ENCODE data around the gene ATP1A4. TPM values are rescaled to one million over a fixed set of nuclear protein-coding genes. Genes with fewer than 3 reads are reported as not detected.

The ATP1A4 gene
- total RNA-seq, 1 experiment from 2014 or later = not detected

DNA sequence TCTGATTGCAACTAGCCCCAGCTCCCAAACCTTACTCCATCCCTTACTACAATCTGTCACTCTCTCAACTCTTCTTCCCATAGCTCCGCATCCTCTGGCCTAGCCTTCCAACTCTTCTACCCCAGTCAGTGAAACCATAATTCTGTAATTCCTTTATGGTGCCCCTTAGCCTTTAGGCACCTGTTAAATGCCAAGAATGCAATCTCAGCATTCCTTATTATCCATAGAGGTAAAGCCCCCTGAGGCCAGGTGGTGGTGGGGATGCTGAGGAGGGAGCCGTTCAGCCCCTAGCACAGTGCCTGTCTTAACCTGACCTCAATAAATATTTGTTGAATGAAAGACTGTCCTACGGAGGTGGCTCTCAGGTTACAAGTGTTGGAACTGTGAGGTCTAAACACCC lies 21.8 kb upstream of the ATP1A4 start:
- no peak overlapping the region for H3K27ac ChIP-seq (ENCODE audit: low read length)
- no peaks in the 10 kb centered on the region for H3K4me1 ChIP-seq (ENCODE audit: control insufficient read depth, insufficient read depth, low read length)
- in situ Hi-C loops (cut with HindIII; ENCODE audit: low pct_unique_long_range_greater_than_20kb, low sequenced_read_pairs) = no loop called here
- no peak overlapping the region for H3K4me3 ChIP-seq (ENCODE audit: low read depth in 2 of 2, low read length in 2 of 2)
- H3K27me3 ChIP-seq (ENCODE audit: control insufficient read depth, insufficient read depth, low read length) = no peaks in the 10 kb centered on the region
- ATAC-seq (no peak), DNase-seq (ENCODE audit: low read depth, low spot score) (no peak)
- TF ChIP-seq POLR2AphosphoS5 (IDR thresholded peaks at IDR 0.05; ENCODE audit: low read depth, low read length) = no peak
- TF ChIP-seq SIN3A (IDR thresholded peaks at IDR 0.05; ENCODE audit: borderline replicate concordance, insufficient read depth, low read depth, low read length) = no peak
- TF ChIP-seq, protein P1, sequence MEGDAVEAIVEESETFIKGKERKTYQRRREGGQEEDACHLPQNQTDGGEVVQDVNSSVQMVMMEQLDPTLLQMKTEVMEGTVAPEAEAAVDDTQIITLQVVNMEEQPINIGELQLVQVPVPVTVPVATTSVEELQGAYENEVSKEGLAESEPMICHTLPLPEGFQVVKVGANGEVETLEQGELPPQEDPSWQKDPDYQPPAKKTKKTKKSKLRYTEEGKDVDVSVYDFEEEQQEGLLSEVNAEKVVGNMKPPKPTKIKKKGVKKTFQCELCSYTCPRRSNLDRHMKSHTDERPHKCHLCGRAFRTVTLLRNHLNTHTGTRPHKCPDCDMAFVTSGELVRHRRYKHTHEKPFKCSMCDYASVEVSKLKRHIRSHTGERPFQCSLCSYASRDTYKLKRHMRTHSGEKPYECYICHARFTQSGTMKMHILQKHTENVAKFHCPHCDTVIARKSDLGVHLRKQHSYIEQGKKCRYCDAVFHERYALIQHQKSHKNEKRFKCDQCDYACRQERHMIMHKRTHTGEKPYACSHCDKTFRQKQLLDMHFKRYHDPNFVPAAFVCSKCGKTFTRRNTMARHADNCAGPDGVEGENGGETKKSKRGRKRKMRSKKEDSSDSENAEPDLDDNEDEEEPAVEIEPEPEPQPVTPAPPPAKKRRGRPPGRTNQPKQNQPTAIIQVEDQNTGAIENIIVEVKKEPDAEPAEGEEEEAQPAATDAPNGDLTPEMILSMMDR (IDR thresholded peaks at IDR 0.05) = no peak
- BruUV-seq (replicated peaks) = no TSS peak
- CTCF ChIA-PET = no interaction called here
- intact Hi-C loops (cut with micrococcal nuclease; ENCODE audit: unreplicated experiment) = no loop called here
- POLR2A ChIA-PET = no interaction called here
- no peaks in the 10 kb centered on the region for H3K9me3 ChIP-seq (ENCODE audit: control insufficient read depth, insufficient read depth, low read depth, low read length)
- no peaks in the 10 kb centered on the region for H3K36me3 ChIP-seq (ENCODE audit: control insufficient read depth, insufficient read depth, low read length)

DNA sequence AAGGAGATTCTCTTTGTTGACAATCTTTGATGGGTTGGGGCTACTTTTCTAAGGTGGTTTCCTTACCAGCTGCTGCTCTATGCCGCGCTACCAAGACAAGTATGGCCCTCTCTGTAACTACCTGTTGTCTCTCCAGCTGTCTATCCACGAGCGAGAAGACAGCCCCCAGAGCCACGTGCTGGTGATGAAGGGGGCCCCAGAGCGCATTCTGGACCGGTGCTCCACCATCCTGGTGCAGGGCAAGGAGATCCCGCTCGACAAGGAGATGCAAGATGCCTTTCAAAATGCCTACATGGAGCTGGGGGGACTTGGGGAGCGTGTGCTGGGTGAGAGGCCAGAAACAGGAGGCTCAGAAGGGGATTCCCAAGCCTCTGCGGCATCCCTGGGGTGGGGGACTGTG lies 21.4 kb upstream of the ATP1A4 start:
- TF ChIP-seq SIN3A (IDR thresholded peaks at IDR 0.05; ENCODE audit: borderline replicate concordance, insufficient read depth, low read depth, low read length) (no peak), TCF7L2 (IDR thresholded peaks at IDR 0.05; ENCODE audit: low read depth, low read length) (no peak), POLR2AphosphoS5 (IDR thresholded peaks at IDR 0.05; ENCODE audit: low read depth, low read length) (no peak)
- TF ChIP-seq, protein P1 (IDR thresholded peaks at IDR 0.05) = no peak
- TF ChIP-seq, protein P2, sequence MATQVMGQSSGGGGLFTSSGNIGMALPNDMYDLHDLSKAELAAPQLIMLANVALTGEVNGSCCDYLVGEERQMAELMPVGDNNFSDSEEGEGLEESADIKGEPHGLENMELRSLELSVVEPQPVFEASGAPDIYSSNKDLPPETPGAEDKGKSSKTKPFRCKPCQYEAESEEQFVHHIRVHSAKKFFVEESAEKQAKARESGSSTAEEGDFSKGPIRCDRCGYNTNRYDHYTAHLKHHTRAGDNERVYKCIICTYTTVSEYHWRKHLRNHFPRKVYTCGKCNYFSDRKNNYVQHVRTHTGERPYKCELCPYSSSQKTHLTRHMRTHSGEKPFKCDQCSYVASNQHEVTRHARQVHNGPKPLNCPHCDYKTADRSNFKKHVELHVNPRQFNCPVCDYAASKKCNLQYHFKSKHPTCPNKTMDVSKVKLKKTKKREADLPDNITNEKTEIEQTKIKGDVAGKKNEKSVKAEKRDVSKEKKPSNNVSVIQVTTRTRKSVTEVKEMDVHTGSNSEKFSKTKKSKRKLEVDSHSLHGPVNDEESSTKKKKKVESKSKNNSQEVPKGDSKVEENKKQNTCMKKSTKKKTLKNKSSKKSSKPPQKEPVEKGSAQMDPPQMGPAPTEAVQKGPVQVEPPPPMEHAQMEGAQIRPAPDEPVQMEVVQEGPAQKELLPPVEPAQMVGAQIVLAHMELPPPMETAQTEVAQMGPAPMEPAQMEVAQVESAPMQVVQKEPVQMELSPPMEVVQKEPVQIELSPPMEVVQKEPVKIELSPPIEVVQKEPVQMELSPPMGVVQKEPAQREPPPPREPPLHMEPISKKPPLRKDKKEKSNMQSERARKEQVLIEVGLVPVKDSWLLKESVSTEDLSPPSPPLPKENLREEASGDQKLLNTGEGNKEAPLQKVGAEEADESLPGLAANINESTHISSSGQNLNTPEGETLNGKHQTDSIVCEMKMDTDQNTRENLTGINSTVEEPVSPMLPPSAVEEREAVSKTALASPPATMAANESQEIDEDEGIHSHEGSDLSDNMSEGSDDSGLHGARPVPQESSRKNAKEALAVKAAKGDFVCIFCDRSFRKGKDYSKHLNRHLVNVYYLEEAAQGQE (IDR thresholded peaks at IDR 0.05; ENCODE audit: insufficient read depth in 1 of 2, low read depth in 2 of 2, low read length in 1 of 2) = no peak
- no peaks in the 10 kb centered on the region for H3K27me3 ChIP-seq (ENCODE audit: control insufficient read depth, insufficient read depth, low read length)
- no peak overlapping the region for H3K4me3 ChIP-seq (ENCODE audit: low read depth in 2 of 2, low read length in 2 of 2)
- BruUV-seq (replicated peaks) = no TSS peak
- no peak overlapping the region for H3K27ac ChIP-seq (ENCODE audit: low read length)
- no peaks in the 10 kb centered on the region for H3K9me3 ChIP-seq (ENCODE audit: control insufficient read depth, insufficient read depth, low read depth, low read length)
- ATAC-seq (no peak), DNase-seq (ENCODE audit: low read depth, low spot score) (no peak)
- in situ Hi-C loops (cut with HindIII; ENCODE audit: low pct_unique_long_range_greater_than_20kb, low sequenced_read_pairs) = no loop called here
- intact Hi-C loops (cut with micrococcal nuclease; ENCODE audit: unreplicated experiment) = no loop called here
- ChIA-PET CTCF (no interaction called here), POLR2A (no interaction called here)
- no peaks in the 10 kb centered on the region for H3K4me1 ChIP-seq (ENCODE audit: control insufficient read depth, insufficient read depth, low read length)
- no peaks in the 10 kb centered on the region for H3K36me3 ChIP-seq (ENCODE audit: control insufficient read depth, insufficient read depth, low read length)

Measured in Panc1 (cell line).